LNCaP clone FGC (cell line): ENCODE measurements around the gene SLC25A34.

Experiments
- DNase-seq: peaks from one replicate; pipeline ENCODE4 v3.0.0-alpha.2; 2011; ENCODE audit warnings: low read depth
- H3K4me3 ChIP-seq: 2 replicates; pipeline ENCODE4 v1.5.1; 2011; ENCODE audit warnings: mild to moderate bottlenecking, low read depth, low read length, control low read depth
- TF ChIP-seq, protein P1 (sequence below): IDR thresholded peaks from 2 replicates; pipeline ENCODE4 v1.5.1; 2012; ENCODE audit warnings: mild to moderate bottlenecking; ENCODE audit not compliant: control insufficient read depth, insufficient read depth; ENCODE audit errors: extremely low read depth

SLC25A34 gene

GRCh38 chr1:15727866-15728534 lies 8.1 kb upstream of the SLC25A34 start:
- TF ChIP-seq, protein P1, sequence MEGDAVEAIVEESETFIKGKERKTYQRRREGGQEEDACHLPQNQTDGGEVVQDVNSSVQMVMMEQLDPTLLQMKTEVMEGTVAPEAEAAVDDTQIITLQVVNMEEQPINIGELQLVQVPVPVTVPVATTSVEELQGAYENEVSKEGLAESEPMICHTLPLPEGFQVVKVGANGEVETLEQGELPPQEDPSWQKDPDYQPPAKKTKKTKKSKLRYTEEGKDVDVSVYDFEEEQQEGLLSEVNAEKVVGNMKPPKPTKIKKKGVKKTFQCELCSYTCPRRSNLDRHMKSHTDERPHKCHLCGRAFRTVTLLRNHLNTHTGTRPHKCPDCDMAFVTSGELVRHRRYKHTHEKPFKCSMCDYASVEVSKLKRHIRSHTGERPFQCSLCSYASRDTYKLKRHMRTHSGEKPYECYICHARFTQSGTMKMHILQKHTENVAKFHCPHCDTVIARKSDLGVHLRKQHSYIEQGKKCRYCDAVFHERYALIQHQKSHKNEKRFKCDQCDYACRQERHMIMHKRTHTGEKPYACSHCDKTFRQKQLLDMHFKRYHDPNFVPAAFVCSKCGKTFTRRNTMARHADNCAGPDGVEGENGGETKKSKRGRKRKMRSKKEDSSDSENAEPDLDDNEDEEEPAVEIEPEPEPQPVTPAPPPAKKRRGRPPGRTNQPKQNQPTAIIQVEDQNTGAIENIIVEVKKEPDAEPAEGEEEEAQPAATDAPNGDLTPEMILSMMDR: no peak
- no peak overlapping the region for H3K4me3 ChIP-seq
- no peak for DNase-seq

GRCh38 chr1:15728937-15729657 lies 7.0 kb upstream of the SLC25A34 start:
- H3K4me3 ChIP-seq: no peak overlapping the region
- TF ChIP-seq, protein P1: no peak
- DNase-seq: no peak

DNA sequence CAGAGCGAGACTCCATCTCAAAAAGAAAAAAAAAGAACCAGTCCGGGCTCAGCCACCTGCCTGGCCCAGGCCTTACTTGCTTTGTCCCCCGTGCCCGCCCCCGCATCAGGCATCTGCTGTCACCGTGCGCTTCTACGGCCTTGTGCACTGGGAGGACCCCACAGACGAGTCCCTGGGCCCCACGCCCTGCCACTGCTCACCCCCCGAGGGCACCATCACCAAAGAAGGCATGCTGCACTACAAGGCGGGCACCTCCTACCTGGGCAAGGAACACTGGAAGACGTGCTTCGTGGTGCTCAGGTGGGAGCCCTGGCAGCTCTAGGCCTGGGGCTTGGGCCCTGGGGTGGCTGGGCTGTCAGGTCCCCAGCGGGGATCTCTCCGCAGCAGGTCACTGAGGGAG lies 5.6 kb upstream of the SLC25A34 start:
- TF ChIP-seq, protein P1: no peak
- no peak for DNase-seq
- H3K4me3 ChIP-seq: no peak overlapping the region

GRCh38 chr1:15730936-15731335 lies 5.1 kb upstream of the SLC25A34 start:
- TF ChIP-seq, protein P1: no peak
- no peak for DNase-seq
- H3K4me3 ChIP-seq: no peak overlapping the region

GRCh38 chr1:15731735-15732685 lies 4.0 kb upstream of the SLC25A34 start:
- no peak overlapping the region for H3K4me3 ChIP-seq
- no peak for DNase-seq
- TF ChIP-seq, protein P1: no peak

DNA sequence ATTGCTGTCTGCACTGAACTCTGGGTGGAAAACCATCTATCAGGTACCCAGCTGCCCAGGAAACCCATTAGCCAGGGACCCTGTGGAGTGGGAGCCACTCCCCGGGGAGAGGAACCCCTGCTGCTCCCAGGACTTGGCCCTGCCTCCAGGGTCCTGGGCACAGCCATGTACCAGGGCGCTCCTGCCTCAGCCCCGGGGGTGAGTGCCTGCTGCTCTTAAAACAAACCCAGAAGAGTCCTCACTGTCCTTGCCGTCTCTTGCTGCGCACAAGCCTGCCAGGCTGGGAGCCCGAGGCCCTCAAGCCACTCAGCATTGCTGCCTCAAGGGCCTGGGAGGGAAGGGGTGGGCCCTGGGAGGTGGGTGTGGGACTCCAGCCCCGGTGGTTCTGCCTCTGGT lies 3.4 kb upstream of the SLC25A34 start:
- no peak overlapping the region for H3K4me3 ChIP-seq
- no peak for DNase-seq
- TF ChIP-seq, protein P1: no peak
